Sigmoid colon (tissue), 7 donors: Measurements from ENCODE around the gene CCDC85B. TPM values are rescaled to one million over a fixed set of nuclear protein-coding genes. Genes with fewer than 3 reads are reported as not detected.

Source experiments
- DNase-seq: peaks from one replicate; pipeline ENCODE4 v3.0.0-alpha.2; 2019
- H3K27ac ChIP-seq, 4 donors: fragments of 200-600 bp; sonication (generic); one replicate each; pipeline ENCODE4 v1.5.1; 2016 to 2019; ENCODE audit warnings: mild to moderate bottlenecking in 1 of 4
- H3K27me3 ChIP-seq, 3 donors: fragments of 200-600 bp; sonication (generic); one replicate each; pipeline ENCODE4 v1.5.1; 2019; ENCODE audit warnings: mild to moderate bottlenecking in 1 of 3
- H3K36me3 ChIP-seq, 4 donors: fragments of 200-600 bp; sonication (generic); one replicate each; pipeline ENCODE4 v1.5.1; 2016 to 2019
- H3K4me1 ChIP-seq, 4 donors: fragments of 200-600 bp; sonication (generic); one replicate each; pipeline ENCODE4 v1.5.1; 2017 to 2019
- H3K4me3 ChIP-seq, 4 donors: fragments of 200-600 bp; sonication (generic); one replicate each; pipeline ENCODE4 v1.5.1; 2017 to 2019; ENCODE audit warnings: mild to moderate bottlenecking in 2 of 4, moderate library complexity in 1 of 4
- H3K9me3 ChIP-seq, 4 donors: fragments of 200-600 bp in 3 of 4; sonication (generic) in 3 of 4; one replicate each; pipeline versions ENCODE4 v1.5.1 to v1.6.1; 2013 to 2019
- CTCF ChIP-seq, 4 experiments: fragments of 450-650 bp in 3 of 4; fragments of 200-600 bp in 1 of 4; IDR thresholded peaks; one replicate each; pipeline ENCODE4 v1.5.1; 2016 to 2019; ENCODE audit warnings: antibody characterized with exemption in 4 of 4, mild to moderate bottlenecking in 3 of 4, moderate library complexity in 2 of 4
- EP300 ChIP-seq, 4 donors: sonication (generic); formaldehyde crosslinking; IDR thresholded peaks; one replicate each; pipeline ENCODE4 v1.6.1; 2017; ENCODE audit warnings: antibody characterized with exemption in 4 of 4
- POLR2A ChIP-seq, 2 donors: fragments of 450-650 bp; IDR thresholded peaks; one replicate each; pipeline ENCODE4 v1.6.1; 2016; ENCODE audit warnings: antibody characterized with exemption in 2 of 2, mild to moderate bottlenecking in 2 of 2, moderate library complexity in 2 of 2
- POLR2AphosphoS5 ChIP-seq, 4 donors: sonication (generic); formaldehyde crosslinking; IDR thresholded peaks; one replicate each; pipeline ENCODE4 v1.6.1; 2017; ENCODE audit warnings: antibody characterized with exemption in 4 of 4
- WGBS, 2 donors: extraction: QIAGEN DNeasy Blood & Tissue Kit; methylation state at CpG; one replicate each; pipeline ENCODE4 v1.1.7; 2013; 5-methylcytosine and 5-hydroxymethylcytosine counted together
- intact Hi-C: fragments of 100-400 bp; cut with DNase I; formaldehyde crosslinking; loops from one replicate; pipeline ENCODE4 v1.15.1; 2023
- polyA plus RNA-seq, 3 donors: library from polyadenylated mRNA; stranded (reverse); fragments of 200-250 nt; gene quantifications; one replicate each; pipeline ENCODE4 v1.2.3, GENCODE V29; 2013
- total RNA-seq, 4 donors: library from RNA; depleted of rRNA; stranded (reverse); fragments of >200 nt; gene quantifications; one replicate each; pipeline ENCODE4 v1.1.0, GENCODE V29; 2016
- donor health status: healthy with polysubstance abuse.
- donor health status: Bipolar disorder and iron deficiency.
- donor health status: healthy.

CCDC85B gene
- total and polyA plus RNA-seq, 7 donors, result 4.2 to 73.6 (median 57.1) TPM

DNA sequence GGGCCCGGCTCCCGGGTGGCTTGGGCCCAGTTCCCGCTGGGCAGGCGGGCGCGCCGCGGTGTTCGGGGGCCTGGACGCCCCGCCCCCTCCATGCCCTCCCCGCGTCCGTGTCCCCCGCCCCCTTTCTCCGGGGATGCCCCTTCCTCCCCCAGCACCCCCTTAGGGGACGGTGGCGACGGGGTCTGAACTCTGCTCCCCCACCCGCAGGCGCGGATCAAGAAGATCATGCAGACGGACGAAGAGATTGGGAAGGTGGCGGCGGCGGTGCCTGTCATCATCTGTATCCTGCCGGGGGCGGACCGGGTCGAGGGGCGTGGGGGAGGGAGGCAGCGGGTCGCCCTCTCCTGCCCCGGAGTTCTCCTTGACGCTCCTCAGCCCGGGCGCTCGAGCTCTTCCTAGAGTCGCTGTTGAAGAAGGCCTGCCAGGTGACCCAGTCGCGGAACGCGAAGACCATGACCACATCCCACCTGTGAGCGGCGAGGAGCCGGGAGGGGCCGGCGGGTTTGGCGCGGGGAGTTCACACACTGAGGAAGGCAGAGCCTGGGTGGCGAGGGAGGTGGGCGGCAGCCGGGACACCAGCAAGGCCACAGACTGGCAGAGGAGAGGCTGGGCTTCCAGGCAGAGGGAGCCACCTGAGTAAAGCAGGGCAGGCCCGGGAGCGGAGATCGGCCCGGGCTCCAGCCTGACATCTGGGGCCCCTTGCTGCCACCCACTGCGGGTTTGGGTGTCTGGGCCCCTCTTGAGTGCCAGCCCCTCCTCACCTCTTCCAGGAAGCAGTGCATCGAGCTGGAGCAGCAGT, 29.3 kb downstream of the CCDC85B start:
- H3K36me3 ChIP-seq, result peaks cover 0 to 36% (median 6%) of the 10 kb centered on the region in 4 donors
- intact Hi-C loops, result loop anchor here (1.0 to 5.0 kb wide), 3 partner anchors 29 to 62 kb away; partner anchors contain the start of genes CCDC85B, CFL1 and SART1
- 0 to 1% methylated on average over 60 of the region's 60 CpGs for WGBS, 2 donors
- H3K4me3 ChIP-seq, result peak overlapping the region; percentile 68 to 99 (median 92)
- H3K27me3 ChIP-seq, result no peaks in the 10 kb centered on the region
- H3K4me1 ChIP-seq, result peaks cover 0 to 53% (median 49%) of the 10 kb centered on the region in 4 donors
- no peaks in the 10 kb centered on the region for H3K9me3 ChIP-seq
- peak overlapping the region; percentile 86 to 98 (median 90) for H3K27ac ChIP-seq
- DNase-seq, result peak; percentile 84
- TF ChIP-seq EP300 (IDR thresholded peaks at IDR 0.05) (no peak), POLR2A (IDR thresholded peaks at IDR 0.05) (no peak), CTCF (IDR thresholded peaks at IDR 0.05) (no peak), POLR2AphosphoS5 (IDR thresholded peaks at IDR 0.05) (peak in 1 of 4 donors; percentile 18)

- intact Hi-C loops, result no loop called here
- DNase-seq, result peak; percentile 74
- WGBS, 2 donors, result 29 to 63% methylated on average over 15 of the region's 15 CpGs
- H3K4me1 ChIP-seq, result peaks cover 0 to 46% (median 43%) of the 10 kb centered on the region in 4 donors
- H3K27me3 ChIP-seq, result no peaks in the 10 kb centered on the region
- peak overlapping the region; percentile 68 to 99 (median 92) for H3K4me3 ChIP-seq
- H3K27ac ChIP-seq, result peak overlapping the region; percentile 86 to 98 (median 90)
- no peaks in the 10 kb centered on the region for H3K9me3 ChIP-seq
- TF ChIP-seq CTCF (IDR thresholded peaks at IDR 0.05) (no peak), EP300 (IDR thresholded peaks at IDR 0.05) (no peak), POLR2AphosphoS5 (IDR thresholded peaks at IDR 0.05) (no peak), POLR2A (IDR thresholded peaks at IDR 0.05) (no peak)
- H3K36me3 ChIP-seq, result peaks cover 0 to 36% (median 6%) of the 10 kb centered on the region in 4 donors
Measured at GRCh38 chr11:65920372-65920802, 29.9 kb downstream of the CCDC85B start.

- intact Hi-C loops, result no loop called here
- H3K4me1 ChIP-seq, result peaks cover 0 to 39% (median 36%) of the 10 kb centered on the region in 4 donors
Measured at GRCh38 chr11:65921033-65921555, 30.6 kb downstream of the CCDC85B start.

GRCh38 chr11:65921876-65922275, 31.4 kb downstream of the CCDC85B start:
- DNase-seq, result no peak
- peaks cover 0 to 31% (median 28%) of the 10 kb centered on the region in 4 donors for H3K4me1 ChIP-seq
- H3K27ac ChIP-seq, result no peak overlapping the region
- no peak for TF ChIP-seq CTCF (IDR thresholded peaks at IDR 0.05)
- no peak for TF ChIP-seq POLR2AphosphoS5 (IDR thresholded peaks at IDR 0.05)
- TF ChIP-seq POLR2A (IDR thresholded peaks at IDR 0.05), result no peak
- TF ChIP-seq EP300 (IDR thresholded peaks at IDR 0.05), result no peak
- no peak overlapping the region for H3K4me3 ChIP-seq
- H3K27me3 ChIP-seq, result no peaks in the 10 kb centered on the region
- 95% methylated on average over 10 of the region's 10 CpGs for WGBS, 2 donors
- H3K9me3 ChIP-seq, result no peaks in the 10 kb centered on the region
- H3K36me3 ChIP-seq, result peaks cover 0 to 36% (median 6%) of the 10 kb centered on the region in 4 donors
- intact Hi-C loops, result no loop called here

More at GRCh38 chr11:65921033-65921555, 30.6 kb downstream of the CCDC85B start:
- no peaks in the 10 kb centered on the region for H3K9me3 ChIP-seq
- no peaks in the 10 kb centered on the region for H3K27me3 ChIP-seq
- no peak for TF ChIP-seq CTCF (IDR thresholded peaks at IDR 0.05)
- TF ChIP-seq EP300 (IDR thresholded peaks at IDR 0.05), result no peak
- no peak for TF ChIP-seq POLR2A (IDR thresholded peaks at IDR 0.05)
- no peak for TF ChIP-seq POLR2AphosphoS5 (IDR thresholded peaks at IDR 0.05)
- 79 to 90% methylated on average over 12 of the region's 12 CpGs for WGBS, 2 donors
- peak overlapping the region in 1 of 4 donors; percentile 86 for H3K27ac ChIP-seq
- H3K36me3 ChIP-seq, result peaks cover 0 to 36% (median 6%) of the 10 kb centered on the region in 4 donors
- DNase-seq, result no peak
- H3K4me3 ChIP-seq, result peak overlapping the region in 1 of 4 donors; percentile 99
